ENCODE measurements around the gene FPGT. TPM values are rescaled to one million over a fixed set of nuclear protein-coding genes. Genes with fewer than 3 reads are reported as not detected.
"Not testable (repeated sequence)": the region's sequence is repeated elsewhere in the genome, so short reads cannot be mapped to it uniquely, and the experiment has no call there.

FPGT gene
- total RNA-seq, 4 donors from 2014 or later = 10.9 to 24.0 (median 12.9) TPM

DNA sequence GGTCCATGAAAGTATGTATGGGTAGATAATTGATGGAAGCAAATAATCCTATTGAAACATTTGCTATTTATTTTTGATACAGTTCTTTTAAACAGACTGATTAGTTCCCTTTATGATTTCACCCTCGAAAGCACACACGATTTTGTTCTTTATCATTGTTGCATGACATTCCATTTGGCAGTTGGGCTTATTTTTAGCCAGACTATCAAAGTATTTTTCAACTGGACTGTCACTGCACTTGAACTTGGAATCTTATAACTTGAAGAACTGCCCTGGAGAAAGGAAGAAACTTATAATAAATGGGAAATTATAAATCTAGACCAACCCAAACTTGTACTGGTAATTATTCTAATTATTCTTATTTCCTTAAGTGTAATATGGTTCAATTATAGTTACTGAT lies 37.1 kb downstream of the FPGT start, which contains the start of gene TNNI3K:
TSS of gene TNNI3K (plus strand) at position 235 of the 400 bp plus-strand sequence. CDS start at position 300, 65 bp downstream.
- DNase-seq (ENCODE audit: low spot score) (no peak), ATAC-seq (ENCODE audit: low FRiP score) (no peak)
- no peak for TF ChIP-seq CTCF (IDR thresholded peaks at IDR 0.05)

DNA sequence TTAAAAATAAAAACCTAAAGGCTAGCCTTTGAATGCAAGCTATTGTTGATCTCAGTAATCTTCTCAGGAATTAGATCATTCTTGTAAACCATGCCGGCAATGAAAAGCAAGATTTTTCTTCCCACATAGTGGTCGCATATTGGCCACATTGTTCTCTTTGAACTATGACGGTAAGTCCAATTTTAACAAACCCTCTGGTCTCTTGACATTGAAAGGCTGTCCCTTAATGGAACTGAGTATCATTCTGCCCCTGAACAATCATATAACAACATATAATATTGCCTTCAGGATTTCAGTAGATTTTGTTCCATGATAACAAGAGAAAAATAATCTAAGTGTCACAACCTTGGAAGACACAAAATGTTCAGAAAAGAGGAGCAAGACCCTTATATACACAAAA lies 38.4 kb downstream of the FPGT start:
- ATAC-seq (ENCODE audit: low FRiP score) = no peak
- no peak for TF ChIP-seq CTCF (IDR thresholded peaks at IDR 0.05)
- no peak for DNase-seq (ENCODE audit: low spot score)

- no peak for ATAC-seq (ENCODE audit: low FRiP score)
- DNase-seq (ENCODE audit: low spot score) = no peak
- no peak for TF ChIP-seq CTCF (IDR thresholded peaks at IDR 0.05)
Measured at GRCh38 chr1:74237035-74237434, 39.0 kb downstream of the FPGT start.

DNA sequence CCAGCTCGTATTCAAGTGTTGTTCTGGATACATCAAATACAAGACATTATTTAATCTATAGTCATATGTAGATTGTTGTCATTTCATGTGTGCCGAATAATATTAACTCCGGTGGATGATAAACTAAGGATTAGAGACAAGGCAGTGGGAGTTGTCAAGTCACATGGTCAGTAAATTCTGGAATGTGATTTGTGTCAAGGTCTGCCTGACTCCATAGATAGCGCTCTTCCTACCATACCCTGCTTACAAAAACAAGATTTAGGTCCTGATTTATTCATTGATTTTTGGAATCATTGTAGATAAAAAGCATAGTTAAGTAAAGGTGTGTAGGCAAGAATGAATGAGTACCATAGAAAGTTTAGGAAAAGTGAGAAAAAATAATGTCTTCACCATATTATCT lies 39.7 kb downstream of the FPGT start:
- no peak for ATAC-seq (ENCODE audit: low FRiP score)
- no peak for DNase-seq (ENCODE audit: low spot score)
- no peak for TF ChIP-seq CTCF (IDR thresholded peaks at IDR 0.05)

DNA sequence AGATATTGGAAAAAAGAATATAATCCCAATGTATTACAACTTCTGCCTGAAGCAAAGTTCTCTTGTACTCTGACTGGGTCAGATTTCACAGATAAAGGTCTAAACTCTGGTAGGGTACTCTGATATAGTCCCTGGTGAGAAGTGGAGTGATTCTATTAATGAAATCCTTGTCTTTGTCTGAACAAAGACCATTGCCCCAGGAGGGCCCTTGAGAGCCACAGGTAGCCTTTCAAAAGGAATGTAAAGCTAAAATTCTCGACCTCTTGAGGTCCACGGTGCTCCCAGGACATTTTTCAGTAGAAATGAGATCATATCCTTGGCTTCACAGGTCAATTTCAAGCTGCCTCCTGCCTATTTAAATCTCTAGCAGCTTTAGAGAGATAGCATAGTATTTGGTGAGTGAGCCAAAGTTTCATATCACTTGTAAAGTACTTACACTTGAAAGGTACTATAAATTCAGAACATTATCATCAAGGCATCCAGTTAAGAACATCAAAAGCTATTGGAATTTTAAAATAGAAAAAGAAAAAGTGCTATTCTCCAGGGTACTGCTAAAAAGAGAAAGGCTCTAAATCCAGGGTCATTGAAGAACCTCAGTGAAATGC lies 47.2 kb downstream of the FPGT start:
- DNase-seq (ENCODE audit: low spot score) (no peak), ATAC-seq (ENCODE audit: low FRiP score) (no peak)
- TF ChIP-seq CTCF (IDR thresholded peaks at IDR 0.05) = no peak

GRCh38 chr1:74246315-74246714 lies 48.3 kb downstream of the FPGT start:
- DNase-seq (ENCODE audit: low spot score) = no peak
- no peak for ATAC-seq (ENCODE audit: low FRiP score)
- TF ChIP-seq CTCF (IDR thresholded peaks at IDR 0.05) = no peak

DNA sequence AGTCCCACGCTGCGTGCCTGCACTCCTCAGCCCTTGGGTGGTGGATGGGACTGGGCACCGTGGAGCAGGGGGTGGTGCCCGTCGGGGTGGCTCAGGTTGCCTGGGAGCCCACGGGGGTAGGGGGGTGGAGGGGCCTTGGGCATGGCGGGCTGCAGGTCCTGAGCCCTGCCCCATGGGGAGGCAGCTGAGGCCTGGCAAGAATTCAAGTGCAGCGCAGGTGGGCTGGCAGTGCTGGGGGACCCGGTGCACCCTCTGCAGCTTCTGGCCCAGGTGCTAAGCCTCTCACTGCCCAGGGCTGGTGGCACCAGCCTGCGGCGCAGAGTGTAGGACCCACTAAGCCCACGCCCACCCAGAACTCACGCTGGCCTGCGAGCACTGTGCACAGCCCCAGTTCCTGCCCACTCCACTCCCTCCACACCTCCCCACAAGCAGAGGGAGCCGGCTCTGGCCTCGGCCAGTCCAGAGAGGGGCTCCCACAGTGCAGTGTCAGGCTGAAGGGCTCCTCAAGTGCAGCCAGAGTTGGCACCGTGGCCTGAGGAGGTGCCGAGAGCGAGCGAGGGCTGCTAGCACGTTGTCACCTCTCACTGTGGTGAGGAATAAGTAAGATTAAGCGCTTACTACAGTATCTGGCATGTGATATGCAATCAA lies 50.0 kb downstream of the FPGT start:
- no peak for TF ChIP-seq CTCF (IDR thresholded peaks at IDR 0.05)
- ATAC-seq (ENCODE audit: low FRiP score) (no peak), DNase-seq (ENCODE audit: low spot score) (no peak)

DNA sequence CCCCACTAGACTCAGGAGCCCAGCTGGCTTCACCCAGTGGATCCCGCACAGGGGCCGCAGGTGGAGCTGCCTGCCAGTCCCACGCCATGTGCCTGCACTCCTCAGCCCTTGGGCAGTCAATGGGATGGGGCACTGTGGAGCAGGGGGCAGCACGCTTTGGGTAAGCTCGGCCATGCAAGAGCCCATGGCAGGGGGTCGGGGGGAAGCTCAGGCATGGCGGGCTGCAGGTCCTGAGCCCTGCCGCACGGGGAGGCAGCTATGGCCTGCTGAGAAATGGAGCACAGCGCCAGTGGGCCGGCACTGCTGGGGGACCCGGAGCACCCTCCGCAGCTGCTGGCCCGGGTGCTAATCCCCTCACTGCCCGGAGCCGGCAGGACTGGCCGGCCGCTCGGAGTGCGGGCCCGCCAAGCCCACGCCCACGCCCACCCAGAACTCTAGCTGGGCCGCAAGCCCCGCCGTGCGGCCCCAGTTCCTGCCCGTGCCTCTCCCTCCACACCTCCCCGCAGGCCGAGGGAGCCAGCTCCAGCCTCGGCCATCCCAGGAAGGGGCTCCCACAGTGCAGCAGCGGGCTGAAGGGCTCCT lies 55.3 kb downstream of the FPGT start:
- ATAC-seq (ENCODE audit: low FRiP score); DNase-seq (ENCODE audit: low spot score): not testable (repeated sequence)
